GM23338 (cell line): ENCODE measurements around the gene MMP28. TPM values are rescaled to one million over a fixed set of nuclear protein-coding genes. Genes with fewer than 3 reads are reported as not detected.

ENCODE experiments used
- polyA plus RNA-seq: library from polyadenylated mRNA; unstranded; fragments of >200 nt; fragmentation: Nextera tagmentation; extraction: Ambion mirVana; gene quantifications from 2 replicates; pipeline ENCODE4 v1.2.1, GENCODE V29; 2016
- total RNA-seq: library from RNA; depleted of rRNA; stranded (reverse); fragments of >200 nt; shearing (Covaris generic); gene quantifications from 2 replicates; pipeline ENCODE4 v1.2.3, GENCODE V29; 2014; rRNA removed

The MMP28 gene
- total and polyA plus RNA-seq, 2 experiments from 2014 or later, result not detected

Other genes starting within 250 kb of the MMP28 start
- gene SLFN14, start 234.8 kb downstream of the MMP28 start, total RNA-seq, result 0.10 TPM in 1 of 2 replicates, not detected in the other
- not detected in 2 replicates for gene SLFN14, start 234.8 kb downstream of the MMP28 start, polyA plus RNA-seq
- 1.9 and 2.1 TPM in 2 replicates for gene PEX12, start 217.1 kb downstream of the MMP28 start, total RNA-seq
- 1.5 and 2.3 TPM in 2 replicates for gene PEX12, start 217.1 kb downstream of the MMP28 start, polyA plus RNA-seq
- 119 and 144 TPM in 2 replicates for gene AP2B1, start 208.3 kb downstream of the MMP28 start, total RNA-seq
- gene AP2B1, start 208.3 kb downstream of the MMP28 start, polyA plus RNA-seq, result 82.1 and 89.7 TPM in 2 replicates
- gene RASL10B, start 64.0 kb downstream of the MMP28 start, total RNA-seq, result 23.1 and 26.2 TPM in 2 replicates
- 6.2 and 7.1 TPM in 2 replicates for gene RASL10B, start 64.0 kb downstream of the MMP28 start, polyA plus RNA-seq
- gene GAS2L2, start 42.4 kb downstream of the MMP28 start, total RNA-seq, result not detected in 2 replicates
- gene GAS2L2, start 42.4 kb downstream of the MMP28 start, polyA plus RNA-seq, result 0.06 TPM in 1 of 2 replicates, not detected in the other
- 1.6 TPM in 1 of 2 replicates, not detected in the other for gene C17orf50, start 34.8 kb downstream of the MMP28 start, total RNA-seq
- gene C17orf50, start 34.8 kb downstream of the MMP28 start, polyA plus RNA-seq, result 0.37 and 0.74 TPM in 2 replicates
- 109 and 148 TPM in 2 replicates for gene TAF15, start 13.8 kb upstream of the MMP28 start, total RNA-seq
- gene TAF15, start 13.8 kb upstream of the MMP28 start, polyA plus RNA-seq, result 28.2 and 33.8 TPM in 2 replicates
- not detected in 2 replicates for gene HEATR9, start 73.2 kb upstream of the MMP28 start, total RNA-seq
- not detected in 2 replicates for gene HEATR9, start 73.2 kb upstream of the MMP28 start, polyA plus RNA-seq
- gene CCL5, start 84.7 kb upstream of the MMP28 start, total RNA-seq, result not detected in 2 replicates
- gene CCL5, start 84.7 kb upstream of the MMP28 start, polyA plus RNA-seq, result not detected in 2 replicates
- gene RDM1, start 135.1 kb upstream of the MMP28 start, total RNA-seq, result 3.9 and 5.2 TPM in 2 replicates
- 7.3 and 8.8 TPM in 2 replicates for gene RDM1, start 135.1 kb upstream of the MMP28 start, polyA plus RNA-seq
- gene LYZL6, start 148.1 kb upstream of the MMP28 start, total RNA-seq, result not detected in 2 replicates
- not detected in 2 replicates for gene LYZL6, start 148.1 kb upstream of the MMP28 start, polyA plus RNA-seq
- not detected in 2 replicates for gene CCL16, start 185.9 kb upstream of the MMP28 start, total RNA-seq
- not detected in 2 replicates for gene CCL16, start 185.9 kb upstream of the MMP28 start, polyA plus RNA-seq
- not detected in 2 replicates for gene CCL14, start 191.1 kb upstream of the MMP28 start, total RNA-seq
- not detected in 2 replicates for gene CCL14, start 191.1 kb upstream of the MMP28 start, polyA plus RNA-seq
- gene CCL15, start 205.9 kb upstream of the MMP28 start, total RNA-seq, result not detected in 2 replicates
- not detected in 2 replicates for gene CCL15, start 205.9 kb upstream of the MMP28 start, polyA plus RNA-seq
- gene CCL23, start 222.3 kb upstream of the MMP28 start, total RNA-seq, result not detected in 2 replicates
- not detected in 2 replicates for gene CCL23, start 222.3 kb upstream of the MMP28 start, polyA plus RNA-seq